Endothelial cell of umbilical vein (primary cell): ENCODE results near the gene CPNE1.

Experiments
- EZH2 ChIP-seq: IDR thresholded peaks from 2 replicates; pipeline ENCODE4 v1.6.1; 2012; ENCODE audit warnings: borderline replicate concordance, low read depth, mild to moderate bottlenecking, moderate library complexity, low read length, inconsistent platforms; ENCODE audit not compliant: severe bottlenecking
- JUN ChIP-seq: IDR thresholded peaks from 2 replicates; pipeline ENCODE4 v1.6.1; 2011; ENCODE audit warnings: borderline replicate concordance, low read depth; ENCODE audit not compliant: insufficient read length, insufficient read depth
- MYC ChIP-seq: IDR thresholded peaks from one replicate; pipeline ENCODE4 v1.6.1; 2011; ENCODE audit warnings: mild to moderate bottlenecking, low read depth, low read length
- POLR2A ChIP-seq: IDR thresholded peaks from 2 replicates; pipeline ENCODE4 v1.6.1; 2012; ENCODE audit warnings: low read depth, mild to moderate bottlenecking, control low read depth, low read length
- POLR2AphosphoS5 ChIP-seq: IDR thresholded peaks from 2 replicates; pipeline ENCODE4 v1.6.1; 2012; ENCODE audit warnings: low read depth, mild to moderate bottlenecking, control low read depth, low read length, moderate library complexity; ENCODE audit not compliant: insufficient read depth
- TF ChIP-seq, protein P1 (sequence below), 2 donors: IDR thresholded peaks; 1 replicate in 1 of 2; 2 replicates in 1 of 2; pipeline ENCODE4 v1.5.1; 2011; ENCODE audit warnings: low read length in 2 of 2, mild to moderate bottlenecking in 2 of 2, moderate library complexity in 2 of 2, control low read depth in 1 of 2, inconsistent platforms in 1 of 2, low read depth in 1 of 2; ENCODE audit not compliant: insufficient read depth in 1 of 2; ENCODE audit errors: extremely low read depth in 1 of 2
- TF ChIP-seq, protein P2 (sequence below): IDR thresholded peaks from 2 replicates; pipeline ENCODE4 v1.6.1; 2011; ENCODE audit not compliant: insufficient read depth, insufficient read length

DNA sequence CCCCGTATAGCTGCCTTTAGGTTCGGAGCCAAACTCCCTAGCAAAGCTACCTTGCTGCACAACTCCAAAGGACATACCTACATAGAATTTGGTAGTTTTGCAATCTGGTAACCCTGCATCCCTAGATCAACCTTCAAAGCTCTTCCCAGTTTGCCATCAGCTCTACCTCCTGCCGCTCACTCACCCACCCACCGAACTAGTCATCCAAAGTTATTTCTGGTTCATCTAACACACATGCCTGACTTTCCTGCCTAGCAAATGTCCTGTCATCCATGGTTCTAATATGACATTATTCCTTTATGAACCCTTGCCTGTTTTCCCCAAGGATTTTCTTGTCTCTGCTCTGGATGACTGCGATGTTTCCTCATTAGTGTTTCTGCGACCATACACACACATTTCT lies 27.4 kb downstream of the CPNE1 start:
- TF ChIP-seq, protein P1, sequence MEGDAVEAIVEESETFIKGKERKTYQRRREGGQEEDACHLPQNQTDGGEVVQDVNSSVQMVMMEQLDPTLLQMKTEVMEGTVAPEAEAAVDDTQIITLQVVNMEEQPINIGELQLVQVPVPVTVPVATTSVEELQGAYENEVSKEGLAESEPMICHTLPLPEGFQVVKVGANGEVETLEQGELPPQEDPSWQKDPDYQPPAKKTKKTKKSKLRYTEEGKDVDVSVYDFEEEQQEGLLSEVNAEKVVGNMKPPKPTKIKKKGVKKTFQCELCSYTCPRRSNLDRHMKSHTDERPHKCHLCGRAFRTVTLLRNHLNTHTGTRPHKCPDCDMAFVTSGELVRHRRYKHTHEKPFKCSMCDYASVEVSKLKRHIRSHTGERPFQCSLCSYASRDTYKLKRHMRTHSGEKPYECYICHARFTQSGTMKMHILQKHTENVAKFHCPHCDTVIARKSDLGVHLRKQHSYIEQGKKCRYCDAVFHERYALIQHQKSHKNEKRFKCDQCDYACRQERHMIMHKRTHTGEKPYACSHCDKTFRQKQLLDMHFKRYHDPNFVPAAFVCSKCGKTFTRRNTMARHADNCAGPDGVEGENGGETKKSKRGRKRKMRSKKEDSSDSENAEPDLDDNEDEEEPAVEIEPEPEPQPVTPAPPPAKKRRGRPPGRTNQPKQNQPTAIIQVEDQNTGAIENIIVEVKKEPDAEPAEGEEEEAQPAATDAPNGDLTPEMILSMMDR (IDR thresholded peaks at IDR 0.05; ENCODE audit: extremely low read depth in 1 of 2, insufficient read depth in 1 of 2, low read depth in 1 of 2, low read length in 2 of 2): no peak
- TF ChIP-seq MYC (no peak), POLR2A (no peak), EZH2 (no peak), POLR2AphosphoS5 (no peak), JUN (no peak)
- TF ChIP-seq, protein P2, sequence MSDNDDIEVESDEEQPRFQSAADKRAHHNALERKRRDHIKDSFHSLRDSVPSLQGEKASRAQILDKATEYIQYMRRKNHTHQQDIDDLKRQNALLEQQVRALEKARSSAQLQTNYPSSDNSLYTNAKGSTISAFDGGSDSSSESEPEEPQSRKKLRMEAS: no peak
